Lung (tissue), 12 donors: ENCODE measurements around the gene DENND5B. TPM values are rescaled to one million over a fixed set of nuclear protein-coding genes. Genes with fewer than 3 reads are reported as not detected.

Experiments
- ATAC-seq: fragments of 200-7000 bp; cut with Tn5 transposase; one replicate; pipeline ENCODE4 v1.9.1; 2020; ENCODE audit warnings: moderate number of reproducible peaks; ENCODE audit not compliant: insufficient read depth, low FRiP score
- DNase-seq, 3 donors: peaks; one replicate each; pipeline ENCODE4 v3.0.0-alpha.2; 2013 to 2017
- H3K27ac ChIP-seq, 2 donors: one replicate each; pipeline ENCODE4 v1.5.1; 2013; ENCODE audit warnings: mild to moderate bottlenecking in 2 of 2, moderate library complexity in 2 of 2, control low read depth in 1 of 2, inconsistent platforms in 1 of 2, low read depth in 1 of 2, low read length in 1 of 2
- H3K27me3 ChIP-seq, 3 donors: one replicate each; pipeline ENCODE4 v1.5.1; 2013; ENCODE audit warnings: low read length in 2 of 3; ENCODE audit not compliant: control insufficient read depth in 3 of 3, insufficient read depth in 3 of 3
- H3K36me3 ChIP-seq, 4 donors: one replicate each; pipeline ENCODE4 v1.5.1; 2013; ENCODE audit warnings: low read length in 4 of 4, mild to moderate bottlenecking in 1 of 4, moderate library complexity in 1 of 4; ENCODE audit not compliant: control insufficient read depth in 4 of 4, insufficient read depth in 4 of 4
- H3K4me1 ChIP-seq, 5 donors: one replicate each; pipeline ENCODE4 v1.5.1; 2013; ENCODE audit warnings: low read length in 5 of 5, mild to moderate bottlenecking in 2 of 5, moderate library complexity in 1 of 5; ENCODE audit not compliant: control insufficient read depth in 5 of 5, insufficient read depth in 5 of 5
- H3K4me3 ChIP-seq: one replicate; pipeline ENCODE4 v1.5.1; 2013; ENCODE audit warnings: mild to moderate bottlenecking, control low read depth, moderate library complexity
- H3K9ac ChIP-seq, 2 donors: one replicate each; pipeline ENCODE4 v1.5.1; 2013; ENCODE audit warnings: low read length in 2 of 2, control low read depth in 1 of 2; ENCODE audit not compliant: insufficient read depth in 1 of 2
- H3K9me3 ChIP-seq, 4 donors: one replicate each; pipeline ENCODE4 v1.5.1; 2013; ENCODE audit warnings: low read length in 3 of 4, mild to moderate bottlenecking in 1 of 4, moderate library complexity in 1 of 4; ENCODE audit not compliant: control insufficient read depth in 4 of 4, insufficient read depth in 3 of 4
- CTCF ChIP-seq: IDR thresholded peaks from 2 replicates; pipeline ENCODE4 v1.5.1; 2012; ENCODE audit warnings: mild to moderate bottlenecking; ENCODE audit errors: control extremely low read depth, extremely low read depth
- WGBS, 2 donors: extraction: QIAGEN DNeasy Blood & Tissue Kit; methylation state at CpG; one replicate each; pipeline ENCODE4 v1.1.7; 2013; 5-methylcytosine and 5-hydroxymethylcytosine counted together
- polyA plus RNA-seq, 2 donors: library from polyadenylated mRNA; stranded (reverse); fragments of 200-250 nt; gene quantifications; one replicate each; pipeline ENCODE4 v1.2.1, GENCODE V29; 2013
- total RNA-seq, 2 donors: library from RNA; depleted of rRNA in 1 of 2; stranded (reverse); fragments of >200 nt in 1 of 2; gene quantifications; one replicate each; pipeline ENCODE4 v1.2.1, GENCODE V29; 2014 to 2021
- donor health status: control.
- donor health status: control.
- donor health status: Bipolar disorder and iron deficiency.
- donor health status: healthy.
- donor health status: DM: yes; HTN: yes; CAD: no.

Gene DENND5B
- total and polyA plus RNA-seq, 4 donors, result 1.2 to 15.7 (median 3.6) TPM

GRCh38 chr12:31423405-31423804, 167.5 kb downstream of the DENND5B start:
- H3K4me1 ChIP-seq, result no peaks in the 10 kb centered on the region
- H3K27me3 ChIP-seq, result no peaks in the 10 kb centered on the region
- no peak for TF ChIP-seq CTCF
- H3K36me3 ChIP-seq, result peaks cover 0 to 14% (median 7%) of the 10 kb centered on the region in 4 donors
- ATAC-seq (no peak), DNase-seq (no peak)
- 88% methylated on average over 1 of the region's 1 CpG for WGBS, 2 donors
- H3K4me3 ChIP-seq, result no peak overlapping the region
- H3K9me3 ChIP-seq, result no peaks in the 10 kb centered on the region
- no peak overlapping the region for H3K9ac ChIP-seq
- no peak overlapping the region for H3K27ac ChIP-seq

- ATAC-seq, result no peak
Measured at GRCh38 chr12:31412292-31412801, 178.6 kb downstream of the DENND5B start.

GRCh38 chr12:31408763-31409162, 182.2 kb downstream of the DENND5B start:
- ATAC-seq (no peak), DNase-seq (no peak)
- no peaks in the 10 kb centered on the region for H3K27me3 ChIP-seq
- H3K4me1 ChIP-seq, result no peaks in the 10 kb centered on the region
- TF ChIP-seq CTCF, result no peak
- H3K27ac ChIP-seq, result no peak overlapping the region
- H3K4me3 ChIP-seq, result no peak overlapping the region
- H3K36me3 ChIP-seq, result peaks cover 0 to 12% (median 5%) of the 10 kb centered on the region in 4 donors
- H3K9me3 ChIP-seq, result no peaks in the 10 kb centered on the region
- H3K9ac ChIP-seq, result no peak overlapping the region
- 93 to 95% methylated on average over 4 of the region's 4 CpGs for WGBS, 2 donors

More at GRCh38 chr12:31412292-31412801, 178.6 kb downstream of the DENND5B start:
- Histone ChIP-seq H3K27me3 (no peaks in the 10 kb centered on the region), H3K27ac (no peak overlapping the region), H3K9ac (no peak overlapping the region), H3K36me3 (peaks cover 0 to 9% (median 5%) of the 10 kb centered on the region in 4 donors), H3K9me3 (no peaks in the 10 kb centered on the region), H3K4me3 (no peak overlapping the region), H3K4me1 (no peaks in the 10 kb centered on the region)
- no peak for DNase-seq
- TF ChIP-seq CTCF, result no peak
- 80 to 91% methylated on average over 7 of the region's 7 CpGs for WGBS, 2 donors

- H3K9ac ChIP-seq, result no peak overlapping the region
- H3K36me3 ChIP-seq, result peaks cover 0 to 9% (median 1%) of the 10 kb centered on the region in 4 donors
- DNase-seq (no peak), ATAC-seq (no peak)
- TF ChIP-seq CTCF, result no peak
- no peaks in the 10 kb centered on the region for H3K27me3 ChIP-seq
- H3K27ac ChIP-seq, result no peak overlapping the region
- H3K4me3 ChIP-seq, result no peak overlapping the region
- WGBS, 2 donors, result 71 to 87% methylated on average over 1 of the region's 1 CpG
- H3K9me3 ChIP-seq, result no peaks in the 10 kb centered on the region
- H3K4me1 ChIP-seq, result no peaks in the 10 kb centered on the region
Measured at GRCh38 chr12:31407562-31407961, 183.4 kb downstream of the DENND5B start.
